Activated CD4-positive, alpha-beta T cell treated with anti-CD3 and anti-CD28 coated beads, Interleukin-2, amount 50 U/mL, for 48 hours (primary cell): ENCODE measurements around the gene CYP27B1.
A peak's percentile ranks its signal among the peaks of the same experiment; 100 is the strongest.

ENCODE experiments used
- DNase-seq, 2 experiments: peaks; one replicate each; pipeline ENCODE4 v3.0.0-alpha.2; 2020

CYP27B1 gene, protein sequence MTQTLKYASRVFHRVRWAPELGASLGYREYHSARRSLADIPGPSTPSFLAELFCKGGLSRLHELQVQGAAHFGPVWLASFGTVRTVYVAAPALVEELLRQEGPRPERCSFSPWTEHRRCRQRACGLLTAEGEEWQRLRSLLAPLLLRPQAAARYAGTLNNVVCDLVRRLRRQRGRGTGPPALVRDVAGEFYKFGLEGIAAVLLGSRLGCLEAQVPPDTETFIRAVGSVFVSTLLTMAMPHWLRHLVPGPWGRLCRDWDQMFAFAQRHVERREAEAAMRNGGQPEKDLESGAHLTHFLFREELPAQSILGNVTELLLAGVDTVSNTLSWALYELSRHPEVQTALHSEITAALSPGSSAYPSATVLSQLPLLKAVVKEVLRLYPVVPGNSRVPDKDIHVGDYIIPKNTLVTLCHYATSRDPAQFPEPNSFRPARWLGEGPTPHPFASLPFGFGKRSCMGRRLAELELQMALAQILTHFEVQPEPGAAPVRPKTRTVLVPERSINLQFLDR

DNA sequence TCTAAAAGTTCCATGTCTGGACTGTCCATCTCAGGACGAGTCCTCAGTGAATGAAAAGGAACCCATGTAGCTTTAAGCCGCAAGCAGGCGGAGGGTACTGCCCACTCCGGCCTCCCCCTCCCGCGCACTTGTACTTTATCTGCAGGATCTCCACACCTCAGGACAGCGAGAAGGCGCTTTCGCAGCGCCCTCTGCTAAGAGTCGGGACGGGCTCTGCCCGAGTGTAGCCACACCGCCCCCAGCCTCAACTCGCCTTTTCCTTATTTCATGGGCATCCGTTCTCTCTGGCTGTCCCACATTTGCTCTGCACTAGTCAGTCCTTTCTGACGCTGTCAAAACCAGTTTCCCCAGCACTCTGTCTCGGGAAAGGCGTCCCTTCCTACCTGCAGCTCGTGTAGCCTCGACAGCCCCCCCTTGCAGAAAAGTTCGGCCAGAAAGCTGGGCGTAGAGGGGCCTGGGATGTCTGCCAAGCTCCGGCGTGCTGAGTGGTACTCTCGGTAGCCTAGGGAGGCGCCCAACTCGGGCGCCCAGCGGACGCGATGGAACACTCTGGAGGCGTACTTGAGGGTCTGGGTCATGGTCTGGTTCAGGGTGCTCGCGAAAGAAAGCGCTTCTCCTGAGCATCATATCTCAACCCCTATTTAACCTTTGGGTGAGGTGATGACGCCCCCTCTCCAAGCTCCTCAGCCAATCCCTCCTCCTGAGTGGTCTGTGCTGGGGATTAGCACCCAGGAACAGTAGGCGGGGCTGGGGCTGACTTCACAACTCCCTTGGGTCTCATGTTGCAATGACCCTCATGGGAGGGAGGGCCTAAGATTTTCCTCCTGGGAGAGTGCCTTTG is at the start of gene CYP27B1:
TSS of gene CYP27B1 (minus strand) at position 615 of the 841 bp plus-strand sequence. CDS start at position 578, 37 bp downstream.
- peak; percentile 27 to 38 for DNase-seq

DNA sequence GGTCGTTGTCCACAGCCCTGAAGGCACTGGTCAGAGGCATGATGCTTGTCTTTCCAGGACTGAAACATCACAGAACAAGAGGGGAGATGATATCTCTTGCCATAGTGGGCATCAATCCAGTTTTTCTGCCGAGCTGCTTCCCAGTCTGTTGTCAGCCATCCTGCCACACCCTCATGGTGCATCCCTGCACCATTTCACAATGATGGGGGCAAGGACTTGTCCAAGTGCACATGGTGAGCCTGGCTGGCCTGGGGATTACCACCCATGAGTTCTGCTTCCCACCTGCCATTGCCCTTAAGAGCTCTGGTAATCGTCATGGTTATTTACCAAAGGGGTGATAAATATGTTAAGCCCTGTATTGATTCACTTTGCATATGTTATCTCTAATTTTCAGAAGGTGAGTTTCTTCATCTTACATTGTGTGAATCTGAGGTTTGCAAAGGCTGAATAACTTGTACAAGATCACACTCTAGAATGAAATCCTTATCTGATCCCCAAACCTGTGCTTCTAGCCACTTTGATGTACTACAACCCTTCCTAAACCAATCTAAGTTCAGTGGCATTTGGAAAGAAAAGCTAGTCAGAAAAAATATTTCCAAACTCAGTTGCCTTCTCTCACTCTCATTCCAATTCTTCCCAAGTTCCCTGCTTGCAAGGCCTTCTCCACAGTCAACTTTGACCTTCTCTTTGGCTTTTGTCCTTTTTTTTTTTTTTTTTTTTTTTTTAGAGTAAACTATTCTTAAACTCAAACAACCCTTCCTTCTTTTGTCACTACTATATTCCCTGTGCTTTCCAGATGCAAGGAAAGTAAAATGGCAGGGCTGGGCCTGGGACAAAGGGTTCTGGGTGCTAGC is 49.4 kb upstream of the CYP27B1 start:
- DNase-seq, result no peak

DNA sequence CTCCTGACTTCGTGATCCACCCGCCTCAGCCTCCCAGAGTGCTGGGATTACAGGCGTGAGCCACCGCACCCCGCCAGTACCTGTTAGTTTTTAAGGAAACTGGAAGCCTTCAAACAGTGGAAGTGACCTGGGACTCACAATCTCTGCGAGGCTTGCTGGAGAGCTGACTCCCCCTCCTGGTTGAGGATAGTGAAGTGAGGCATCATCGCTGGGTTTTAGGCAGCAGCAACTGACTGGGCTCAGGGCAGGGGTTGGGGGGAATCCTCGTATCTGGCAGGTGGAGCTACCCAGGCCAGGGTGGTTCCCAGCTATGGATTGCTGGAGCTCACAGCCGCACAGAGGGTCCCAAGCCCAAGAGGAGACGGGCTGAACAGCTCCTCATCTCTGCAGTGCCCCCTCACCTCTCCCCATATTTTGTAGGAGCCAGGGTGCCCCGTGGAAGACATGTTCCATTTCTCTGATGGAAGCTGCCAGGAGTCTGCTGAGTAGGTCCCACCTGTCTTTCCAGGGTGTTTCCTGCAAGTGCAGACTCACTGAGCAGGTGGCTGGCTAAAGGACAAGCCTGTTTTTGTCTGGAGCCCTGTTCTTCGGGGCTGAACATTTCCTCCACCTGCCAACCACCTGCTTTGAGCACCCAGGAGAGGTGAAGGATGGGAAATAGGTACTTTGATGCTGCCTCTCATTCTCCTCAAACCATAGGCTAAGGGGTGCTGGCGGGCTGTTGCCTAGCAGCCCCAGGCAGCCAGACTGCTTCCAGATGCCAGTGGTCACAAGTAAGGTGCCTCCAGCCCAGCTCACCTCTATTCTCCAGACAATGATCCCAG is 48.5 kb upstream of the CYP27B1 start:
- DNase-seq, result no peak

DNA sequence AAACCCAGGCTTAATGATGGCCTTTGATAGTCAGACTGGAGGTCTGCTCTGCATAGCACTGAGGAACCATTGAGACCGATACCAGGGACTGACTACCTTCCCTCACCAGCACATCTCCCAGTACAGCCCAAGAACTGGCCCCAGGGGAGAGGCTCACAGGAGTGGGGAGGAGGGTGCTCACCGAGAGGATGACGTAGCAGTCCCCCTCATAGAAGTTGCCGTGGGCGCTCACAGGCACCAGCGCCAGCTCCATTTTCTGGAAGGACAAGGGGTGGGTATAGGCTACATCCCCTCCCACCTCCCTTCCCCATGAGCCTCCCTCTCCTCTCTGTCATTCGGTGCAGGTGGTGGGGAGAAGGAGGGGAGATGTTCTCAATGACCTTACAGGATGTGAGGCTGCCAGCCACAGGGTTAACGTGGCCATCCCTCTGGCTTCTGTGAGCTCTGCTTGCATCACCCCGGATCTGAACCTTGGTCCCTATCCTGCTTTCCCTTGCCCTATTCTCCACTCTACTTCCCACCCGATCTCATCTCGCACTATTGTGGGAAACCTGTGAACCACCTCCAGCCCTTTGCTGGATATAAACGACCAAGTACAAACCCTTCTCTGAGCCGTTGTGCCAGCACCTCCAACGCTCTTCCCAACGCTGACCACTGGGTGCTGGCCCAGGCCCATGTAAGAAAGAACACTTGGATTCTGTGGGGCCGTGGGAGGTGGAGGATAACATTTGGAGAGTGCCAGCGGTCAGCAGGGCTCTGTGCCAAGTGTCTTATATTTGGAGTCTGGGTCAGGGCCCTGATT is 47.3 kb upstream of the CYP27B1 start:
- no peak for DNase-seq

GRCh38 chr12:57813111-57813970 is 46.5 kb upstream of the CYP27B1 start:
- DNase-seq, result no peak

DNA sequence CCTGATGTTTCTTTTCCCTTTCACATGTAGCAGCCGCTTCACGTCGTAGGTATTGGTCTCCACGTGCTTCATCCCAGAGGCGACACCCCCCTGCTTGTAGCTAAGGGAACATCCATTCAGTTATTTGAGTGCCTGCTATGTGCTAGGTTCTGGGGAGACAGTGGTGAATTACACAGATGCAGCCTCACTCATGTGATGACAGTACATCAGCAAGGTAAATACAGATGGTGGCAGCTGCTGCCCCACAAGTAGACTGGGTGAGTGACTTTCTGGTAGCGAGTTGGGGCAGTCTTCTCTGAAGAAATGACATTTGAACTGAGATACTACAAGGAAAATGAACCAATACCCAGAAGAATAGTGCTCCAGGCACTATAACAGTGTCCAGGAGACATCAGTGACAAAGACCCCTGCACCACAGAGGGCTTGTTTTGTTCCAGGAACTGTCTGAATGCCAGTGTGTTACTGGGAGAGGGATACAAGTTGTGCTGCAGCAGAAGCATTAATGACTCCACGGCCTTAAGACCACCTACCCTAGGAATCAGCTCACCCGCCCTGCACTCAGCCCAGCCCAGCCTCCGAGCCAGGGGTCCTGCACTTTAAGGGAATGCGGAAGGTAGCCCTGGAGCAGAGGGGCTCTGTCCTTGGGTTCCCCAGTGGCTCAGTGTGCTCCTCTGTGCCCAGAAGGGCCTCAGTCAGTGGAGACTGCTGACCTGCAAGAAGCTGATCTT is 44.3 kb upstream of the CYP27B1 start:
- no peak for DNase-seq

GRCh38 chr12:57810450-57810849 is 43.6 kb upstream of the CYP27B1 start:
- no peak for DNase-seq

DNA sequence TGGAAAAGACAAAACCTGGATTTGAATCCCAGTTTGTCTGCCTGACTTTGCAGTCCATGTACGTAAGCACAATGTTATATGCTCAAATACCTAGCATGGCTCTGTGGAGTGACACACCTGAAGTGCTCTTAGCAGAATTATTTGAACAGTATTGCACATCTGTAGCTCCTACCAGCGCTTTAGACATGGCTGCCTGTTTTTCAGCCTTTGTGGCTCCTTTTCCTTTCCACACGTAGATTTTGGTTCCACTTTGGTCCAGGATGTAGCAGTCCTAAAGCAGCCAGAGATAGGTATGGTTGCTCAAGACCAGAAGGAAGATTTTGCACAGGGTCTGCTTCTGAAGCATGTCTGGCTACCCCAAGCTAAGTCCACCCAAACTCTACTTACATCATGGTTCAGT is 42.5 kb upstream of the CYP27B1 start:
- no peak for DNase-seq

GRCh38 chr12:57808351-57808750 is 41.5 kb upstream of the CYP27B1 start:
- no peak for DNase-seq

GRCh38 chr12:57807285-57807684 is 40.4 kb upstream of the CYP27B1 start:
- no peak for DNase-seq

DNA sequence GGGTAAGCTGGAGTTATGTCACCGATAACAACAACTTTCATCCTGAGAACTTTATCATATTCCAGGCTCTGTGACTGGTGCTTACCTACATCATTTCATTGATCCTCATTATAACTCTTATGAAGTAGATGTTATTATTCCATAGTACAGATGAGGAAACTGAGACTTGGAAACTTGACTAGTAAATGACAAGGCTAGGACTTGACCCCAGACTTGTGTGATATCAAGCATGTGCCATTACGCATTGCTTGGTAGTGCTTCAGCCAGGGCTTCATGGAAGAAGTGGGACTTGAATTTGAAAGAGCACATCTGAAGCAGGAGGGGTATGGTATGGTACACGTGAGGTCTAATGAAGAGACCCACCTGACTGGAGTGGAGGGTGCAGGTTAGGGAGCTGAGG is 39.8 kb upstream of the CYP27B1 start:
- DNase-seq, result no peak

DNA sequence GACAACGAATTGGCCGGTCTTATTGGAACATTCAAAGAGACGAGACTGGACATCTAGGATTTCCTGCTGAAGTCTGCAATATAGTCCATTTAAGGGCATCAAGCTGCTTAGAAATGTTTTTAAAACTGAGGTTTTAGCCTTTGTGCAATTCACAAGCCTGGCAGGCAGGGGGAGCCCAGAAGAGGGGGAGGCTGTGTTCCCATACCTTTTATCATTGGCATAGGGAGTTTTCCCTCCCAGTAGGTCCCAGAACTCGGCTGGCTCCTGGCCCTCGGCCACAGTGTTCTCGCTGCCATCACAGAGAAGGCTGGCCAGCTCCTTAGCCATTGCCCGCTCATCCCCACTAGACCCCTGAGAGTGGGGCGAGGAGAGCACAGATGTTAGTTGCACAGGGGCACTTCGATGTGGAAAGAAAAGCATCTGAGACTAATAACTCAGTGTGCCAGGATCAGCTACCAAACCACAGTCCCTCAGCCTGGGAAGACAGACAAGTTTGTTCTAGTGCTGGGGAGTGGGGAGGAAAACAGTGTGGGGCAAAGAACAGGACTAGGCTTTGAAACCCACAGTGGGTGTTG is 36.5 kb upstream of the CYP27B1 start:
- DNase-seq, result peak; percentile 23 to 45

- no peak for DNase-seq
Observed at GRCh38 chr12:57802607-57803006, 35.7 kb upstream of the CYP27B1 start.

DNA sequence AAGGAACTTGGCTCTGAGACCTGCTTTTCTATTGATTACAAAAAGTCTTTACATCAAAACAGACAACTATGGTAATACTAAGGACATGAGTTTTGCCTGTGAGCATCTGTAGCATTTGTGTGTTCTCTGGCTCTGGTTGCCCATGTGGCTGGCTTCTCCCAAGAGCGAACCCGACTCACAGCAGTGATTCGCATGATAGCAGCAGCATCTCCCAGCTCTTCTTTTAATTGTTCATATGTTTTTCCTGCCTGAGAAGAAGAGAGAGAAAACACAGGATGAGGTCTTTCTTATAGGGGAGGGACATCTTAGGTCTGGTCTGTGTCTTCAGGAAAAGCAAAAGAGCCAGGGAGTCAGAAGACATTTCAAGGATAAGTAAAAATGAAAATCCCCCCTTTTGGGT is 34.1 kb upstream of the CYP27B1 start:
- no peak for DNase-seq

DNA sequence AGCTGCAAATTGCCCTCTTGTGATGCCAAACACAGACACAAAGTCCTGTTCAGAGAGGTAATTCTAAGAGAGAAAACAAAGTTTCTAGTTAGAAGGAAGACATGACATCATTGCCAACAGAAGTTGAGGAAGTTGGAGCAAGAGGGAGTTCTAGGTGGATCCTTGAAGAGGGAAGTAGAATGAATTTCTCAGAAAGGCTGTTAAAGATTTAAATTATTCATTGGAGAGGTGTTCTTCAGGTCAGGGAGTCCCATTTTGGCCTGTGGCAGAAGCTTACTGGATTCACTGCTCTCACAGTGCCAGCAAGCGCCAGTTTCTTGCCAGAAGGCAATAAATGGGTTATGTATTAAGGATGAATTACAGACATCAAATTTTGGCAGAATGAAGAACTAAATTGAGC is 31.1 kb upstream of the CYP27B1 start:
- DNase-seq, result no peak

DNA sequence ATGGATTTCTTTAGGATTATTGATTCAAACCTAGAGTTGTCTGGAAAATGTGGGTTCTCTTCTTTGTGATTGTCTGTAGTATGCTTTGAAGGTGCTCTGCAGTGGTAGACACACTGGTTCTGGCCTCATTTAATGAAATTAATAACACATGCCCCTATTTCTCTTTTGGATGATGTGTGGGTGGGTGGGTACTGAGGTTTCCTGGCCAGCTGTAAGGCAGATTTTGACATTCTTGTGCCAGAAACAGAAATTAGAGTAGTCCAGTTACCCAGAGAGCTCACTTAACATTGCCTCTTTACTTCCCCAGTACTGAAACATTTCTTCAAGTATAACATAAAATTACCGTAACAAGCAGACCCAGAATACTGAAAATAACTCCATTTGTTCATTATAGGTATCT is 30.1 kb upstream of the CYP27B1 start:
- DNase-seq, result no peak

GRCh38 chr12:57795354-57795753 is 28.5 kb upstream of the CYP27B1 start:
- no peak for DNase-seq

DNA sequence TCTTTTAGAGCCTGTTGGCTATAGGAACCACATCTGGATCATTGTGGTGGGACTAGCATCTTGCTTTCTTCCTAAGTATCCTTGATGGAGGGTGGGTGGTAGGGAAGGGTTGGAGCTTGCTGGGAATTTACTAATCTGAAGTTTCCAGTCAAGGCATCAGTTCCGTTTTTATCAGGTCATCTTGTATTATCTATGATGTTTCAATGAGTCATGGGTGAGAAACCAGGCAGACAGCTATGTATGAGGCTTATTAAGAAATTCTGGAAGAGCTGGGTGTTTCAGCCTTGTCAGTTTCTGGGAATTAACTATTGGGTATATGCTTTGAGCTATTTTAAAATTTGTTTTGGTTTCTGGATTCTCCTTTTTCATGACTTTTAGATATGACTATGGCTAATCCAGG is 27.0 kb upstream of the CYP27B1 start:
- DNase-seq, result no peak

- no peak for DNase-seq
Observed at GRCh38 chr12:57783861-57784260, 17.0 kb upstream of the CYP27B1 start.
